ENCODE data around the gene MED28. TPM values are rescaled to one million over a fixed set of nuclear protein-coding genes. Genes with fewer than 3 reads are reported as not detected.

The MED28 gene
- total RNA-seq, 2 experiments from 2014 or later: 48.6 to 49.9 TPM

DNA sequence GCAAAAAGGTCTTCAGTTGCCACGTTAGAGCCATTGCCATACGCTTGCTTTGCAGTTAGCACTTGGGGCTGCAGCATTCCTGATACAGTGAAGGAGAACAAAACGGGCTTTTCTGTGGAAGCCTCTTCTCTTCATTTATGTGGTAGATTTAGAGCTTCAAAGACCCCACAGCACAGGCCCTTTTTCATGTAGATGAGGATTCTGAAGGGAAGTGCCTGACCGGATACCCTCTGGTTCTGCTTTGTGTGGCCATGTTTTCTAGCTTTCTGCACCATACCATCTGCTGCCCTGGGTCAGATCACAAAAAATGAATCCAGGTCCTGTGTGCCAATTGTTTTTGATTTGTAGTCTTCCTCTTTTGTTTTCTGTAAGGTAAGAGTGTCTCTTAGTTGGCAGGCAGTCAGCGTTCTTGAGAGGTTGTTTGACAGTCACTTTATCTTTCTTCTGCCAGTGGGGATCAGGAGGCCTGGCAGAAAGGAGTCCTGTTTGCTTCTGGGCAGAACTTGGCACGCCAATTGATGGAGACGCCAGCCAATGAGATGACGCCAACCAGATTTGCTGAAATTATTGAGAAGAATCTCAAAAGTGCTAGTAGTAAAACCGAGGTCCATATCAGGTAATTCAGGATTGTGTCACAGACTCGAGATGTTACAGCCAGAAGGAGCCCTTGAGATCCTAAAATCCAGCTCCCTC lies 29.8 kb upstream of the MED28 start:
- DNase-seq: no peak
- Mint-ChIP-seq H3K27ac (no peak overlapping the region), H3K36me3 (ENCODE audit: low read depth) (peaks cover 92% of the 10 kb centered on the region), H3K4me1 (peaks cover 34% of the 10 kb centered on the region), H3K4me3 (no peak overlapping the region), H3K9me3 (no peaks in the 10 kb centered on the region), H3K27me3 (no peaks in the 10 kb centered on the region)
- POLR2A ChIA-PET: interaction anchor here (0.7 to 1.9 kb wide), 3 partner anchors 19 to 34 kb away, joined by 3 to 4 read pairs (median 4); partner anchors contain the start of gene MED28
- CTCF ChIA-PET: interaction anchor here (1.3 kb wide), 1 partner anchor 36 kb away, joined by 7 read pairs; no protein-coding TSS in a partner anchor

DNA sequence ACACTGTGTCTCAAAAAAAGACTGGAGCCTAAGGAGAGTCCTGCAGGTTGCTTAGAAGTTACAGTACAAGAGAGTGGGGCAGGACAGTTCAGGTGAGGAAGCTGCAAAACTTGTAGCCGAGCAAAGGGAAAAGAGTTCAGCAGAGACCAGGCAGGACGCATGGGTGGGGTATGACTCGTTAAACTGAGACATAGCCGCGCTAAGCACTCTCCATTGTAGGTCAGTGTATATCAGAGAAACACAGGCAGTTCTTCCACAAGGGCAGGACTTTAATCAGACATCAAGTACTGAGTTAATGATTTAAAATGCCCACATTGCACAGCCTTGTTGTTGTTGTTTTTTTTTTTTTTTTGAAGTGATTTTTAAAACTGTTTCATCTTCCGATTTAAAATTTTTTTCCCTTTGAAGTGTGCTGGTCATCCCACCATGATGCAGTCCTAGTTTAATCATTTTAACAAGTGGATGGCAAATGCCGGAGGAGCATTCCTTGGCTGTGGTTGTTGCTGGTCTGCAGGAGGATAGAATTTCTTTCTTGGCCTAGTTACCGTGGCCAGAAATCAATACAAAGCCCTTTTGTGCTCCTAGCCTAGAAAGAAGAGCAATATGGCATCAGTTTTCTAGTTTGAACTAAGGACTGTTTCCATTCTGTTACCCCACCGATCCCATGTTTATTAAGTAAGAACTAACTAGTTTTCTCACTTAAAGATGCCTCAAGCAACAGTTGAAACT lies 27.2 kb upstream of the MED28 start:
- Mint-ChIP-seq H3K27ac (no peak overlapping the region), H3K4me1 (peaks cover 22% of the 10 kb centered on the region), H3K9me3 (no peaks in the 10 kb centered on the region), H3K36me3 (ENCODE audit: low read depth) (peaks cover 84% of the 10 kb centered on the region), H3K27me3 (no peaks in the 10 kb centered on the region), H3K4me3 (no peak overlapping the region)
- DNase-seq: no peak
- CTCF ChIA-PET: no interaction called here
- POLR2A ChIA-PET: interaction anchor here (0.8 to 3.1 kb wide), 3 partner anchors 10 to 224 kb away, joined by 3 to 13 read pairs (median 3); partner anchors contain the start of genes DCAF16, LAP3 and NCAPG

DNA sequence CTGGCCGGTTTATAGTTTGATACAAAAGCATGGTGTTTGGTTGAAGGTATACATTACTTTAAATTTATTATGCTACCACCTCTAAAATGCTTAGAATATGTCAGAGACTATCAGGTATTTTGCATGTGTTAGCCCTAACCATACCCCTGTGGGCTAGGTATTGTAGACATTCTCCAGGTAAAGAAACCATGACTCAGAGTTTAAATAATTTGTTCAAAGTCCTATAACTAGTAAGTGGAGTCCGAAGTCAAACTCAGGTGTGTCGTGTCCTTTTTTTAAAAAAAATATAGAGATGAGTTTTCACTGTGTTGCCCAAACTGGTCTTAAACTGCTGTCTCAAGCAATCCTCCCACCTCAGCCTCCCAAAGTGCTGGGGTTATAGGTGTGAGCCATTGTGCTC lies 25.1 kb upstream of the MED28 start:
- no peak overlapping the region for H3K27ac Mint-ChIP-seq
- H3K27me3 Mint-ChIP-seq: no peaks in the 10 kb centered on the region
- CTCF ChIA-PET: no interaction called here
- peaks cover 32% of the 10 kb centered on the region for H3K4me1 Mint-ChIP-seq
- no peak overlapping the region for H3K4me3 Mint-ChIP-seq
- H3K9me3 Mint-ChIP-seq: no peaks in the 10 kb centered on the region
- H3K36me3 Mint-ChIP-seq (ENCODE audit: low read depth): peaks cover 83% of the 10 kb centered on the region
- POLR2A ChIA-PET: interaction anchor here (3.1 kb wide), 1 partner anchor 12 kb away, joined by 13 read pairs; the partner anchor contains the start of gene LAP3
- DNase-seq: no peak

DNA sequence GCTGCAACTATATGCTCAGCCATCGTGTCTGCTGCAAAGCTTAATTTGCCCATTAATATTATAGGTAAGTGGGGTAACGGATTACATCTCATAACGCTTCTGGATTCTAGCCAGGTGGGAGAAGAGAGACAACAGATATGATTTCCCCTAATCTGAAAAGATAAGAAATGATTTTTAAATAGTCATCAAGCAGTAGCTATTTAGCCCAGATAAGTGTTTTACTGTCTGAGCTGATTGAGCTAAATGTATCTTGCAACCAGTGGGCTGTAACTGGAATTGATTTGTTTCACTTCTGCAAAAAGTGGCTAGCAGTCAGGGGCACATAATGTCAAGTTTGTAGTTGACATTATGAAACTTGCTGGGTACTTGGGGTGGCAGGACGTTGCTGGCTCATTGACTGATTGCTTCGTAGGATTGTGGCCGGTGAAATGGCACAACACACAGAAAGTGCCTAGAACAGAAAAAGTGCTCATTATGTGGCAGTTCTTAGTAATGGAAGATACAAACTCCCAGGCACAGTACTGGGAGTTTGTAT lies 18.9 kb upstream of the MED28 start:
- Mint-ChIP-seq H3K36me3 (ENCODE audit: low read depth) (peaks cover 67% of the 10 kb centered on the region), H3K9me3 (no peaks in the 10 kb centered on the region), H3K27me3 (no peaks in the 10 kb centered on the region), H3K4me3 (no peak overlapping the region), H3K27ac (no peak overlapping the region), H3K4me1 (peaks cover 18% of the 10 kb centered on the region)
- ChIA-PET POLR2A (interaction anchor here (2.1 kb wide), 1 partner anchor 19 kb away, joined by 6 read pairs; the partner anchor contains the start of gene MED28), CTCF (interaction anchor here (1.0 to 1.7 kb wide), 2 partner anchors 8 to 19 kb away, joined by 3 to 7 read pairs; partner anchors contain the start of gene MED28)
- no peak for DNase-seq

DNA sequence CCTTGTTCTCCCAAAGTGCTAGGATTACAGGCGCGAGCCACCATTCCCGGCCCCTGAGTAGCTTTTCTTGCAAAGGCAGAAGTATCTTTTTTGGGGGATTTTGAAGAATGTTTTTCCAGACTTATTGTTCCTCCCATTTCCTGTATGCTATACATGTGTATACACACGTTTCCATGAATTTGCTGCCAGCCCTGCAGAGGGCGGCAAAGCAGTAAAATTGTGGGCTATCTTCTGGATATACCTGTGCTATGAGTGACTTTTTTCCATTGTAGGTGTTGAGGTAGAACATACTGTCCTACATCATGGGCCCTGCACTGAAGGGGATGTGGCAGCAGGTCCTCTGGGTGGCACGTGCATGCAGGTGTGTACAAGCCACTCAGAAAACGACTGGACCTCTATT lies 16.9 kb upstream of the MED28 start:
- peaks cover 7% of the 10 kb centered on the region for H3K4me1 Mint-ChIP-seq
- H3K9me3 Mint-ChIP-seq: no peaks in the 10 kb centered on the region
- no peaks in the 10 kb centered on the region for H3K27me3 Mint-ChIP-seq
- POLR2A ChIA-PET: interaction anchor here (1.4 kb wide), 1 partner anchor 17 kb away, joined by 6 read pairs; the partner anchor contains the start of gene MED28
- H3K27ac Mint-ChIP-seq: no peak overlapping the region
- H3K36me3 Mint-ChIP-seq (ENCODE audit: low read depth): peaks cover 63% of the 10 kb centered on the region
- no peak for DNase-seq
- CTCF ChIA-PET: interaction anchor here (1.0 to 1.3 kb wide), 2 partner anchors 17 to 48 kb away, joined by 3 to 4 read pairs; partner anchors contain the start of gene MED28
- no peak overlapping the region for H3K4me3 Mint-ChIP-seq

DNA sequence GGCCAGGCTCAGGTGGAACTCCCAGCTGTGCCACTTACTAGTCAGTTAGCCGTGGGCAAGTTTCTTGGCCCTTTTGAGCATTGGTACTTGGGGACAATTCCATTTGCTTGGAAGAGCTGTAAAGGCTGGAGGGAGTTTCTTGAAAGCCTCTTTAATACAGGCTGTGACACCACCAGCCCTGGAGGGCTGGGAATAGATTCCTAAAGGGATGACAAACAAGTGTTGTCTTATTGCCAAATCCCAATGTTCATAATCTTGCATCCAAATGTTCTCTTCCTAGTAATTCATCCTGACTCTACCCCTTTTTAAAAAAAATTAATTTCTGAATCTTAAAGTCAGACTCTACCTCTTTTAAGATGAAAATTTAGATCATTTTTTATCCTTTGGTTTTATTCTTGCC lies 14.6 kb upstream of the MED28 start:
- Mint-ChIP-seq H3K27me3 (no peaks in the 10 kb centered on the region), H3K4me1 (no peaks in the 10 kb centered on the region), H3K36me3 (ENCODE audit: low read depth) (peaks cover 52% of the 10 kb centered on the region), H3K9me3 (no peaks in the 10 kb centered on the region), H3K4me3 (no peak overlapping the region), H3K27ac (no peak overlapping the region)
- no peak for DNase-seq
- POLR2A ChIA-PET: interaction anchor here (0.7 to 1.3 kb wide), 3 partner anchors 8 to 22 kb away, joined by 3 to 5 read pairs (median 3); partner anchors contain the start of gene MED28
- CTCF ChIA-PET: interaction anchor here (0.6 to 1.2 kb wide), 2 partner anchors 14 to 205 kb away, joined by 3 read pairs; partner anchors contain the start of gene MED28

DNA sequence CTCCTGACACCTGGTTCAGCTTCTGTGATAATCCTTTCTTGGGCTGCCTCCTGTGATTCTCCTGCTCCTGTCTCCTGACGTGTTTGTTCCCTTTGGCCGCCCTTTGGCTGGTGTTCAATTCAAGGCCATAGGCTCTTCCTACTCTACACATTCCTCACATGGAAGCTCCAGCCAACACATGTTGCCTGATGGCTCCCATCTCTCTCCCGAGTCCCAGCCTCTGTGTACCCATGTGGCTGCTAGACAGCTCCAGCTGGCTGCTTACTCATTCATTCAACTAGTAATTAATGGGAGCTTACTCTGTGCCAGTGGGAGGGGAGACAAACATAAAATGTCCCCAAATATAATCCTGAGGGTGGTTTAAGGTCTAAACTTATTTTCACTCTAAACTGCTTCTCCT lies 9.2 kb upstream of the MED28 start:
- CTCF ChIA-PET: interaction anchor here (0.8 kb wide), 1 partner anchor 203 kb away, joined by 3 read pairs; no protein-coding TSS in a partner anchor
- no peak for DNase-seq
- Mint-ChIP-seq H3K36me3 (ENCODE audit: low read depth) (peaks cover 49% of the 10 kb centered on the region), H3K27ac (no peak overlapping the region), H3K9me3 (no peaks in the 10 kb centered on the region), H3K4me1 (no peaks in the 10 kb centered on the region), H3K4me3 (no peak overlapping the region), H3K27me3 (no peaks in the 10 kb centered on the region)
- POLR2A ChIA-PET: interaction anchor here (3.5 kb wide), 1 partner anchor 9 kb away, joined by 20 read pairs; the partner anchor contains the start of gene MED28

DNA sequence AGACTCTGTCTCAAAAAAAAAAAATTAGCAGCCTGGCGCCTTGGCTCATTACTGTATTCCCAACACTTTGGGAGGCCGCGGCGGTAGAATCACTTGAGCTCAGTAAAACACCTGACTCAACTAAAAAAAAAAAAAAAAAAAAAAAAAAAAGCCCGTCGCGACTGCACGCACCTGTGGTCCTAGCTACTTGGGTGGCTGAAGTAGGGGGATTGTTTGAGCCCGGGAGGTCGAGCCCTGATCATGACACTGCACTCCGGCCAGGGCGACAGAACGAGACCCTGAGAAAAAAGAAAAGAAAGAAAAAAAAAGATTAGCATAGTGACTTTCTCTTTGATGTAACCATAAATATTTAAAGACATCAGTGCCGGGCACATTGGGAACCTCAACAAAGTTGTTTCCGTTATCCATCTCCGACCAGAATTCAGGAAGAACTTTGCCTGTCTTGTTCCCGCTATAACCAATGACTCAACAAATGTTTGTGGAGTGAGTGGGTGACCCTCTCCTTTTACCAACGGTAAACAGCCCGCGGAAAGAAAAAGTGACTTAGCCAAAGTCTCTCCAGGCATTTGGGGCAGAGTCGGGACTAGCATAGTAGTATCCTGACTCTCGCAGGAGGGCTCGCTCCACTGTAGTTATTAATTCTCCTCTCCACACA lies 553 bp upstream of the MED28 start:
- Mint-ChIP-seq H3K4me1 (peaks cover 46% of the 10 kb centered on the region), H3K36me3 (ENCODE audit: low read depth) (peaks cover 22% of the 10 kb centered on the region), H3K27ac (peak overlapping the region; percentile 93), H3K9me3 (no peaks in the 10 kb centered on the region), H3K4me3 (peak overlapping the region; percentile 97), H3K27me3 (no peaks in the 10 kb centered on the region)
- peak; percentile 18 for DNase-seq
- CTCF ChIA-PET: interaction anchor here (0.7 to 2.4 kb wide), 11 partner anchors 14 to 204 kb away, joined by 3 to 13 read pairs (median 3); partner anchors contain the start of genes DCAF16, LAP3 and NCAPG
- POLR2A ChIA-PET: interaction anchor here (0.8 to 7.2 kb wide), 20 partner anchors 10 to 409 kb away, joined by 3 to 146 read pairs (median 5); partner anchors contain the start of genes DCAF16, LAP3 and NCAPG

DNA sequence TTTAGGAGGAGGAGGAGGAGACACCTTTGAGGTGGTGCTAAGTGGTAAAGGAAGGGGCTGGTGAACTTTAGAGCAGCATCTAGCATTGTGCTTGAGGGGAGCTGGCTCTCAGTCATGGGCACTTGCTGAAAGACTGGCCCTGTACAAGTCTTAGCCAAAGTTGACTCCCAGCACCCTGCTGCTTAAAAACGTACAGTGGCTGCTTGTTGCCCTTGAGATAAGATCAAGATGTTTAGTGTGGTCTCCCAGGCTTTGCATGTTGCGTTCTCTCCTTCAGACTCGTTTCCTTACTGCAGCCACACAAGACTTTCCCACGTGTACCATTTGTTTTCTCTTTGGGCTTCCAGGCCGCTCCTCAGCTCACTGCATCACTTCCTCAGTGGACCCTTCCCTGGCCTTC lies 1.8 kb downstream of the MED28 start:
- Mint-ChIP-seq H3K4me3 (peak overlapping the region; percentile 58), H3K27me3 (no peaks in the 10 kb centered on the region), H3K4me1 (peaks cover 54% of the 10 kb centered on the region), H3K9me3 (no peaks in the 10 kb centered on the region), H3K36me3 (ENCODE audit: low read depth) (peaks cover 36% of the 10 kb centered on the region), H3K27ac (no peak overlapping the region)
- no peak for DNase-seq
- ChIA-PET CTCF (interaction anchor here (1.6 kb wide), 1 partner anchor 67 kb away, joined by 8 read pairs; no protein-coding TSS in a partner anchor), POLR2A (interaction anchor here (1.5 to 7.2 kb wide), 2 partner anchors 39 to 194 kb away, joined by 6 to 146 read pairs; partner anchors contain the start of genes DCAF16, LAP3 and NCAPG)

DNA sequence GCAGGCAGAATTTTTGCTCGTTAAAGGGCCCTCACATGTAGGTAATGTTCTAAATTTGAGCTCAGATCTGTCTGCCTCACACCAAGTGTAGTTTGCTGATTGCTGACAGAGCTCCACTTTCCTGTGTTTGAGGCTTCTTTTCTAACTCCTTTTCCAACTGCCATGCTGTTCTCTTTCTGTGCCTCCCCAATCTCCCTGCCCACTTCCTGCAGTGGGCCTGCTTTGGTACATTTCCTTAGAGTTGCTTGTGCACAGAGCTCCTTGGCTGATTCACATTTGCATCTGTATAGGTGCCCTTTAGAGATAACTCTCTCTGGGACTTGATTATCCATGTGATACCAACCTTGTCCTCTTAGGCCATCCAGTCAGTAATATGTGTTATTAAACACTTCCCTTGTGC lies 4.5 kb downstream of the MED28 start:
- H3K4me3 Mint-ChIP-seq: no peak overlapping the region
- peak overlapping the region; percentile 51 for H3K27ac Mint-ChIP-seq
- peaks cover 47% of the 10 kb centered on the region for H3K4me1 Mint-ChIP-seq
- no peak for DNase-seq
- ChIA-PET CTCF (interaction anchor here (0.8 to 1.2 kb wide), 3 partner anchors 12 to 106 kb away, joined by 3 to 4 read pairs (median 3); no protein-coding TSS in a partner anchor), POLR2A (interaction anchor here (1.3 to 7.2 kb wide), 3 partner anchors 34 to 192 kb away, joined by 4 to 146 read pairs (median 5); partner anchors contain the start of genes DCAF16, LAP3 and NCAPG)
- H3K9me3 Mint-ChIP-seq: no peaks in the 10 kb centered on the region
- peaks cover 59% of the 10 kb centered on the region for H3K36me3 Mint-ChIP-seq (ENCODE audit: low read depth)
- no peaks in the 10 kb centered on the region for H3K27me3 Mint-ChIP-seq

DNA sequence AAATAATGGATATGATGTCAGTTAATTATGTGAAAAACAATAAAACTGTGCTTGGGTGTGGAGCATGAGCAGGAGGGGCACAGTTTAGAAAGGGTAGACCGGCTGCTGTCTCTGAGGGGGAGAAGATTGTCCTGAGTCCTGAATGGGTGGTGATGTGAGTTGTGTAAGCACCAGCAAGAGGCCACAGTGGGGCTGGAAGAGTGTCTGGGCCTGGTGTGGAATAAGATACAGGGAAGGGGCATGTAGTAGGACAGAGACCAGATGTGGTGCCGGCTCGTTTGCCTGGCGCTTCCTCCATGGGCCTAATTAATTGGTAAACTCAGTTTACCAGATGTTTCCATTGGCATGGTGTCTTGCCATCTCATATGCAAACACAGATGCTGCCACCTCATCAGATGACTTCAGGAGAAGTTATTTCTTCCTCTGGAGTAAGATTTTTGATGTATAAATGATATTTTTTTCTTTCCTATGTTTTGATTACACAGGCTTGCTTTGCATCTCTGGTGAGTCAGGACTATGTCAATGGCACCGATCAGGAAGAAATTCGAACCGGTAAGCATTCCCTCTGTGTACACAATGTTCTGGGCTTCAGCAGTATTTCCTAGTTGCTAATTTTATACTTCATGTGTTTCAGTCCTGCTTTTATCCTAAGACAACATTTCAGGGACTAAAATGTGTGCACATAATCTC lies 5.1 kb downstream of the MED28 start:
- Mint-ChIP-seq H3K27me3 (no peaks in the 10 kb centered on the region), H3K4me3 (no peak overlapping the region), H3K4me1 (peaks cover 42% of the 10 kb centered on the region), H3K9me3 (no peaks in the 10 kb centered on the region), H3K36me3 (ENCODE audit: low read depth) (peaks cover 59% of the 10 kb centered on the region), H3K27ac (peak overlapping the region; percentile 51)
- ChIA-PET POLR2A (interaction anchor here (0.7 to 7.2 kb wide), 4 partner anchors 35 to 191 kb away, joined by 3 to 146 read pairs (median 4); partner anchors contain the start of genes DCAF16, LAP3 and NCAPG), CTCF (interaction anchor here (0.8 to 1.2 kb wide), 3 partner anchors 11 to 107 kb away, joined by 3 to 4 read pairs (median 3); no protein-coding TSS in a partner anchor)
- no peak for DNase-seq

Data from activated CD4-positive, alpha-beta memory T cell treated with anti-CD3 and anti-CD28 coated beads, Interleukin-2, amount 10 ng/mL, durations not matched to agents 7 days and 5 days (primary cell).